A673 (cell line): Measurements from ENCODE around the gene PDLIM3. TPM values are rescaled to one million over a fixed set of nuclear protein-coding genes. Genes with fewer than 3 reads are reported as not detected.

Experiments used
- BruUV-seq: library from RNA; stranded (reverse); fragments of 400-500 nt; replicated peaks from 2 replicates; lab custom pipeline; 2021; lab: Mats Ljungman, UMichigan
- CTCF ChIA-PET: fragments of 300-600 bp; sonication (Branson Sonifier 250); formaldehyde crosslinking; loops from one replicate; lab custom pipeline; 2022; ENCODE audit warnings: antibody characterized with exemption; lab: Charles Lee
- POLR2A ChIA-PET: fragments of 300-600 bp; sonication (Branson Sonifier 250); formaldehyde crosslinking; loops from one replicate; lab custom pipeline; 2022; ENCODE audit warnings: antibody characterized with exemption; ENCODE audit not compliant: low non-redundant PET; lab: Charles Lee
- DNase-seq: peaks from one replicate; pipeline ENCODE4 v3.0.0-alpha.2; 2015; ENCODE audit warnings: low spot score
- H3K27ac ChIP-seq: fragments of 200-600 bp; sonication (generic); 2 replicates; pipeline ENCODE4 v1.5.1; 2016; ENCODE audit warnings: mixed run types, low read depth, mild to moderate bottlenecking, mixed read lengths, antibody characterized with exemption, low read length; ENCODE audit not compliant: poor library complexity, severe bottlenecking
- H3K27me3 ChIP-seq: fragments of 200-600 bp; sonication (generic); replicated peaks from 2 replicates; pipeline ENCODE4 v1.6.1; 2017; ENCODE audit warnings: mixed run types, low read depth, mild to moderate bottlenecking, mixed read lengths, antibody characterized with exemption, low read length; ENCODE audit not compliant: insufficient read depth, poor library complexity
- H3K36me3 ChIP-seq: fragments of 200-600 bp; sonication (generic); 2 replicates; pipeline ENCODE4 v1.6.1; 2016; ENCODE audit warnings: mixed run types, mild to moderate bottlenecking, mixed read lengths, antibody characterized with exemption, low read length; ENCODE audit not compliant: insufficient read depth, poor library complexity, severe bottlenecking
- H3K4me1 ChIP-seq: fragments of 200-600 bp; sonication (generic); 2 replicates; pipeline ENCODE4 v1.6.1; 2017; ENCODE audit warnings: mixed run types, mild to moderate bottlenecking, mixed read lengths, antibody characterized with exemption, low read length; ENCODE audit not compliant: insufficient read depth, poor library complexity, severe bottlenecking
- H3K4me3 ChIP-seq: fragments of 200-600 bp; sonication (generic); 2 replicates; pipeline ENCODE4 v1.5.1; 2016; ENCODE audit warnings: low read depth, mixed run types, mild to moderate bottlenecking, mixed read lengths, low read length; ENCODE audit not compliant: poor library complexity, severe bottlenecking
- H3K9me3 ChIP-seq: fragments of 200-600 bp; sonication (generic); 2 replicates; pipeline ENCODE4 v1.6.1; 2016; ENCODE audit warnings: mixed run types, low read depth, mild to moderate bottlenecking, mixed read lengths, antibody characterized with exemption, low read length; ENCODE audit not compliant: poor library complexity, severe bottlenecking
- CTCF ChIP-seq: fragments of 300-800, 200-600 bp; sonication (generic); conservative IDR thresholded peaks from 2 replicates; pipeline ENCODE4 v1.5.1; 2017; ENCODE audit warnings: low read depth, mild to moderate bottlenecking, antibody characterized with exemption, low read length, moderate library complexity, mixed read lengths
- EZH2 ChIP-seq: fragments of 200-600 bp; sonication (generic); IDR thresholded peaks from 2 replicates; pipeline ENCODE4 v1.6.1; 2017; ENCODE audit warnings: borderline replicate concordance, low read depth, mild to moderate bottlenecking, mixed read lengths, antibody characterized with exemption, low read length; ENCODE audit not compliant: poor library complexity, severe bottlenecking
- intact Hi-C: fragments of 100-400 bp; cut with micrococcal nuclease; formaldehyde crosslinking; loops from one replicate; pipeline ENCODE4 v1.10.0; 2022; ENCODE audit not compliant: unreplicated experiment
- total RNA-seq: library from RNA; stranded (reverse); gene quantifications from 2 replicates; pipeline ENCODE4 v1.2.3, GENCODE V29; 2021

Gene PDLIM3
- total RNA-seq, 1 experiment from 2014 or later, result not detected

- Histone ChIP-seq H3K4me1 (no peaks in the 10 kb centered on the region), H3K9me3 (no peaks in the 10 kb centered on the region), H3K4me3 (no peak overlapping the region), H3K27me3 (no peaks in the 10 kb centered on the region), H3K27ac (no peak overlapping the region), H3K36me3 (no peaks in the 10 kb centered on the region)
- no peak for DNase-seq
- no TSS peak for BruUV-seq
- ChIA-PET CTCF (no interaction called here), POLR2A (no interaction called here)
- intact Hi-C loops, result no loop called here
- TF ChIP-seq CTCF (no peak), EZH2 (no peak)
These were observed 24.5 kb downstream of the PDLIM3 start for GRCh38 chr4:185510806-185511205.

GRCh38 chr4:185508181-185508580, 27.1 kb downstream of the PDLIM3 start:
- no peak for DNase-seq
- intact Hi-C loops, result no loop called here
- Histone ChIP-seq H3K4me3 (no peak overlapping the region), H3K9me3 (no peaks in the 10 kb centered on the region), H3K27ac (no peak overlapping the region), H3K4me1 (no peaks in the 10 kb centered on the region), H3K36me3 (no peaks in the 10 kb centered on the region), H3K27me3 (no peaks in the 10 kb centered on the region)
- ChIA-PET CTCF (no interaction called here), POLR2A (interaction anchor here (0.7 kb wide), 1 partner anchor 551 kb away, joined by 4 read pairs; no protein-coding TSS in a partner anchor)
- no peak for TF ChIP-seq EZH2
- TF ChIP-seq CTCF, result no peak
- BruUV-seq, result no TSS peak

GRCh38 chr4:185506422-185506821, 28.9 kb downstream of the PDLIM3 start:
- no TSS peak for BruUV-seq
- Histone ChIP-seq H3K36me3 (no peaks in the 10 kb centered on the region), H3K4me1 (no peaks in the 10 kb centered on the region), H3K9me3 (no peaks in the 10 kb centered on the region), H3K27ac (no peak overlapping the region), H3K4me3 (no peak overlapping the region), H3K27me3 (no peaks in the 10 kb centered on the region)
- ChIA-PET POLR2A (no interaction called here), CTCF (no interaction called here)
- intact Hi-C loops, result no loop called here
- no peak for DNase-seq
- TF ChIP-seq EZH2 (no peak), CTCF (no peak)
